Right atrium auricular region (tissue), 2 donors: ENCODE data around the gene BACH2. TPM values are rescaled to one million over a fixed set of nuclear protein-coding genes. Genes with fewer than 3 reads are reported as not detected.

Experiments
- DNase-seq: peaks from one replicate; pipeline ENCODE4 v3.0.0-alpha.2; 2019; ENCODE audit warnings: low spot score
- H3K27ac ChIP-seq, 2 donors: fragments of 200-600 bp; sonication (generic); 1 replicate in 1 of 2; 2 replicates in 1 of 2; pipeline ENCODE4 v1.5.1; 2016 to 2019
- H3K27me3 ChIP-seq, 2 donors: fragments of 200-600 bp; sonication (generic); one replicate each; pipeline versions ENCODE4 v1.5.1 to v1.6.0; 2017 to 2019
- H3K36me3 ChIP-seq: fragments of 200-600 bp; sonication (generic); one replicate; pipeline ENCODE4 v1.5.1; 2016
- H3K4me1 ChIP-seq, 2 donors: fragments of 200-600 bp; sonication (generic); one replicate each; pipeline versions ENCODE4 v1.5.1 to v1.6.0; 2017 to 2019
- H3K4me3 ChIP-seq, 2 donors: fragments of 200-600 bp; sonication (generic); 1 replicate in 1 of 2; 2 replicates in 1 of 2; pipeline ENCODE4 v1.5.1; 2017 to 2019; ENCODE audit warnings: mild to moderate bottlenecking in 1 of 2, moderate library complexity in 1 of 2
- H3K9me3 ChIP-seq, 2 donors: fragments of 200-600 bp; sonication (generic); one replicate each; pipeline ENCODE4 v1.5.1; 2019
- total RNA-seq, 2 donors: library from RNA; depleted of rRNA; stranded (reverse); fragments of >200 nt; gene quantifications; one replicate each; pipeline ENCODE4 v1.1.0, GENCODE V29; 2016
- TF ChIP-seq, protein P1 (sequence below), 2 donors: fragments of 200-600 bp; sonication (generic); IDR thresholded peaks; one replicate each; pipeline ENCODE4 v1.5.1; 2019; ENCODE audit warnings: antibody characterized with exemption in 2 of 2

The BACH2 gene
- total RNA-seq, 2 donors from 2014 or later, result 0.82 to 2.2 TPM

- no peaks in the 10 kb centered on the region for H3K9me3 ChIP-seq
- no peak overlapping the region for H3K4me3 ChIP-seq
- H3K27ac ChIP-seq, result no peak overlapping the region
- H3K36me3 ChIP-seq, result no peaks in the 10 kb centered on the region
- no peak for DNase-seq
- H3K4me1 ChIP-seq, result peaks cover 0 to 14% of the 10 kb centered on the region in 2 donors
- TF ChIP-seq, protein P1, sequence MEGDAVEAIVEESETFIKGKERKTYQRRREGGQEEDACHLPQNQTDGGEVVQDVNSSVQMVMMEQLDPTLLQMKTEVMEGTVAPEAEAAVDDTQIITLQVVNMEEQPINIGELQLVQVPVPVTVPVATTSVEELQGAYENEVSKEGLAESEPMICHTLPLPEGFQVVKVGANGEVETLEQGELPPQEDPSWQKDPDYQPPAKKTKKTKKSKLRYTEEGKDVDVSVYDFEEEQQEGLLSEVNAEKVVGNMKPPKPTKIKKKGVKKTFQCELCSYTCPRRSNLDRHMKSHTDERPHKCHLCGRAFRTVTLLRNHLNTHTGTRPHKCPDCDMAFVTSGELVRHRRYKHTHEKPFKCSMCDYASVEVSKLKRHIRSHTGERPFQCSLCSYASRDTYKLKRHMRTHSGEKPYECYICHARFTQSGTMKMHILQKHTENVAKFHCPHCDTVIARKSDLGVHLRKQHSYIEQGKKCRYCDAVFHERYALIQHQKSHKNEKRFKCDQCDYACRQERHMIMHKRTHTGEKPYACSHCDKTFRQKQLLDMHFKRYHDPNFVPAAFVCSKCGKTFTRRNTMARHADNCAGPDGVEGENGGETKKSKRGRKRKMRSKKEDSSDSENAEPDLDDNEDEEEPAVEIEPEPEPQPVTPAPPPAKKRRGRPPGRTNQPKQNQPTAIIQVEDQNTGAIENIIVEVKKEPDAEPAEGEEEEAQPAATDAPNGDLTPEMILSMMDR (IDR thresholded peaks at IDR 0.05), result no peak
- H3K27me3 ChIP-seq, result no peaks in the 10 kb centered on the region
Observed at GRCh38 chr6:90004511-90004910, 292.1 kb downstream of the BACH2 start.

GRCh38 chr6:90003941-90004340, 292.7 kb downstream of the BACH2 start:
- peaks cover 0 to 20% of the 10 kb centered on the region in 2 donors for H3K4me1 ChIP-seq
- no peaks in the 10 kb centered on the region for H3K36me3 ChIP-seq
- H3K4me3 ChIP-seq, result no peak overlapping the region
- H3K27ac ChIP-seq, result no peak overlapping the region
- H3K27me3 ChIP-seq, result no peaks in the 10 kb centered on the region
- H3K9me3 ChIP-seq, result no peaks in the 10 kb centered on the region
- DNase-seq, result no peak
- TF ChIP-seq, protein P1 (IDR thresholded peaks at IDR 0.05), result no peak

DNA sequence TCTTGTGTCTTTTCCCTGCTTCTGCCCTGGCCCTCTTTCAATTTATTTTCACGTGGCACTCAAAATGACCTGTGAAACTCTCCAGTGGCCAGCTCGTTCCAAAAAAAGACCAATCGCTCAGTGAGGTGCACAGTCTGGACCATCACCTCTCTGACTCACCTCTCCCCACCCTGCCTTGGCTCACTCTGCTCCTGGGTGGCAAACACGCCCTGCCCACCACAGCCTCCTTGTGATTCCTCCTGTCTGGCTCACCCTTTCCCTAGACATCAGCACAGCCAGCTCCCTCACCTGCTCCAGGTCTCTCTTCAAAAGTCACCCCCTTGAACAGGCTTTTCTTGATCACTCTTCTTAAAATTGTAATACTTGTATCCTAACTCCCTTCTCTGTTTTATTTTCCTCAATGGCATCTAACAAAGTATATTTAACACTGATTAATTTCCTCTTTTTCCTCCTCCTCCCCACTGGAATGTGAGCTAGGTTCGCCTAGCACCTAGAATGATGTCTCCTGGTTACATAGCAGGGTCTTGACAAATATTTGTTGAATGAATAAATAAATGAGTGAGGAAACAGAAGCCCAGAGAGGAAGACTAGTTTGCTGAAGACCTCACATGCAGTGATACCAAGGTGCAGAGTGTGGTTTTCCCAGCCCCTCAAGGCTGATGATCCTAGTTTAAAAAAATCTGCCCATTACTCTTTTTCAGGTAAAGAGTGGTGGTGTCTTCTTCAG, 293.4 kb downstream of the BACH2 start:
- H3K27ac ChIP-seq, result no peak overlapping the region
- H3K4me1 ChIP-seq, result peaks cover 0 to 27% of the 10 kb centered on the region in 2 donors
- no peaks in the 10 kb centered on the region for H3K36me3 ChIP-seq
- TF ChIP-seq, protein P1 (IDR thresholded peaks at IDR 0.05), result no peak
- H3K27me3 ChIP-seq, result no peaks in the 10 kb centered on the region
- no peak for DNase-seq
- H3K9me3 ChIP-seq, result no peaks in the 10 kb centered on the region
- no peak overlapping the region for H3K4me3 ChIP-seq

GRCh38 chr6:90000864-90001731, 295.5 kb downstream of the BACH2 start:
- no peak for DNase-seq
- H3K9me3 ChIP-seq, result no peaks in the 10 kb centered on the region
- H3K4me1 ChIP-seq, result peaks cover 0 to 30% of the 10 kb centered on the region in 2 donors
- no peaks in the 10 kb centered on the region for H3K36me3 ChIP-seq
- no peak overlapping the region for H3K4me3 ChIP-seq
- H3K27ac ChIP-seq, result peak overlapping the region in 1 of 2 donors; percentile 48
- H3K27me3 ChIP-seq, result no peaks in the 10 kb centered on the region
- TF ChIP-seq, protein P1 (IDR thresholded peaks at IDR 0.05), result no peak

DNA sequence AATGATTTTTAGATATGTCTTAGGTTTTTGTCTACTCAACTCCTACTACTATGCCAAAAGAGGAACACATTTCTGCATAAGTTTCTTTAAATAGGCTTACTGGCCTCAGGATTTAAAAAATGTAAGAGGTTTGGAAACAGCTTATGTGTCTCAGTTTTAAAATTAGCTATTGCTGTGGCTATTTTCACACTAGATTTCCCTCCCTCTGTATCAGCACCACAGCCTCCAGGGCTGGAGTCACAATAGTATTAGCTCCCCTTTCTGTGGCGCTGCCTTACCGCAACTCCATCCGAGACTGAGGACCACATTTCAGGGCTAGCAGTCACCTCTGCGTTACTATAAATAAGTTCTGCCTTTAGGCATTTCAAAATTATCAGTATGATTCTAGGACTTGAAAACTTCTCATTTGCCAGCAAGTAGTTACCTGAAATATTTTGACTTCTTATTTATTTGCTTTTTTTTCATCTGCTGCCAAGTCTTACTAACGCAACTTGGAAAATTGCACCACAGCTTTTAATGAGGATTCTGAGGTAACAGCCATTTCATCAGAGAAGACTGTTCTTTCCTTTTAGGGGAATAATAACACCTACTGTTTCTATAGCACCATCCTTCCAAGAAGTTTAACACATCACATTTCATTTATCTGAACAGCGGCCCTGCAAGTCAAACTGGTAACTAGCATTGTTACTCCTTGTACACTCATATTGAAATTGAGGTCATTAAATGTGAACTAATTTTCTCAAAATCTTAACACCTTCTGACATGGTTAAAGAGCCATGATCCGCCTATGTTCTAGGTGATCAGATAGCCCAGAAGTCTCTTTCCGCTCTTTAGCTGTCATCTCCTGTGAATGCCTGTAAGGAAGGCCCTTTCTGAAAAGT, 296.5 kb downstream of the BACH2 start:
- TF ChIP-seq, protein P1 (IDR thresholded peaks at IDR 0.05), result no peak
- H3K27me3 ChIP-seq, result no peaks in the 10 kb centered on the region
- no peaks in the 10 kb centered on the region for H3K9me3 ChIP-seq
- no peaks in the 10 kb centered on the region for H3K36me3 ChIP-seq
- peaks cover 0 to 30% of the 10 kb centered on the region in 2 donors for H3K4me1 ChIP-seq
- H3K4me3 ChIP-seq, result no peak overlapping the region
- no peak for DNase-seq
- peak overlapping the region in 1 of 2 donors; percentile 48 for H3K27ac ChIP-seq
